Medulla oblongata (tissue), 1 donor: ENCODE measurements around the gene DGCR2.
"Not testable (repeated sequence)": the region's sequence is repeated elsewhere in the genome, so short reads cannot be mapped to it uniquely, and the experiment has no call there.

Source experiments
- DNase-seq: peaks from one replicate; pipeline ENCODE4 v3.0.0-alpha.2; 2015; ENCODE audit errors: extremely low spot score

The DGCR2 gene

GRCh38 chr22:19109198-19110063, 12.8 kb downstream of the DGCR2 start:
- peak; percentile 46 for DNase-seq

GRCh38 chr22:19108807-19109197, 13.4 kb downstream of the DGCR2 start:
- DNase-seq: no peak

- DNase-seq: no peak
These were observed 14.5 kb downstream of the DGCR2 start for GRCh38 chr22:19107730-19108074.

GRCh38 chr22:19106886-19107729, 15.1 kb downstream of the DGCR2 start:
- no peak for DNase-seq

GRCh38 chr22:19105867-19106802, 16.1 kb downstream of the DGCR2 start:
- DNase-seq: no peak

GRCh38 chr22:19105456-19105855, 16.8 kb downstream of the DGCR2 start:
- DNase-seq: no peak

- DNase-seq: no peak
These were observed 18.1 kb downstream of the DGCR2 start for GRCh38 chr22:19103880-19104821.

- no peak for DNase-seq
These were observed 24.1 kb downstream of the DGCR2 start for GRCh38 chr22:19098157-19098556.

- no peak for DNase-seq
These were observed 24.7 kb downstream of the DGCR2 start for GRCh38 chr22:19097518-19097917.

GRCh38 chr22:19096555-19096954, 25.7 kb downstream of the DGCR2 start:
- no peak for DNase-seq

- no peak for DNase-seq
These were observed 27.7 kb downstream of the DGCR2 start for GRCh38 chr22:19094393-19094997.

- no peak for DNase-seq
These were observed 29.5 kb downstream of the DGCR2 start for GRCh38 chr22:19092725-19093124.

- DNase-seq: no peak
These were observed 31.6 kb downstream of the DGCR2 start for GRCh38 chr22:19090586-19091127.

- DNase-seq: no peak
These were observed 32.0 kb downstream of the DGCR2 start for GRCh38 chr22:19090183-19090582.

GRCh38 chr22:19088866-19089595, 33.2 kb downstream of the DGCR2 start:
- no peak for DNase-seq

- DNase-seq: no peak
These were observed 35.3 kb downstream of the DGCR2 start for GRCh38 chr22:19086896-19087295.

- DNase-seq: no peak
These were observed 35.8 kb downstream of the DGCR2 start for GRCh38 chr22:19086417-19086816.

- DNase-seq: peak; percentile 32
These were observed 36.9 kb downstream of the DGCR2 start for GRCh38 chr22:19085233-19085718.

GRCh38 chr22:19084586-19084985, 37.6 kb downstream of the DGCR2 start:
- not testable (repeated sequence) for DNase-seq
